RWPE2 (cell line): Measurements from ENCODE around the gene CYB5D1.

Source experiments
- ATAC-seq: fragments of 200-7000 bp; cut with Tn5 transposase; 3 replicates; pipeline ENCODE4 v1.9.1; 2021; ENCODE audit warnings: low read depth
- DNase-seq: peaks from one replicate; pipeline ENCODE4 v3.0.0-alpha.2; 2020; ENCODE audit warnings: low spot score
- H3K27ac ChIP-seq: fragments of 450-650 bp; 2 replicates; pipeline ENCODE4 v1.5.1; 2017; ENCODE audit warnings: mild to moderate bottlenecking; ENCODE audit not compliant: poor library complexity, severe bottlenecking
- H3K27me3 ChIP-seq: fragments of 250-450 bp; sonication (Bioruptor Pico); 2 replicates; pipeline ENCODE4 v1.5.1; 2021; ENCODE audit warnings: mild to moderate bottlenecking, moderate library complexity; ENCODE audit not compliant: insufficient read depth, poor library complexity, severe bottlenecking
- H3K36me3 ChIP-seq: fragments of 250-450 bp; sonication (Bioruptor Pico); 2 replicates; pipeline ENCODE4 v1.5.1; 2020; ENCODE audit warnings: low read depth, mild to moderate bottlenecking, moderate library complexity
- H3K4me1 ChIP-seq: fragments of 250-450 bp; sonication (Bioruptor Pico); 2 replicates; pipeline ENCODE4 v1.5.1; 2021; ENCODE audit warnings: mild to moderate bottlenecking, moderate library complexity; ENCODE audit not compliant: insufficient read depth, poor library complexity, severe bottlenecking
- H3K4me3 ChIP-seq: fragments of 250-450 bp; sonication (Bioruptor Pico); 2 replicates; pipeline ENCODE4 v1.5.1; 2021; ENCODE audit warnings: mild to moderate bottlenecking, moderate library complexity; ENCODE audit not compliant: severe bottlenecking
- H3K9me3 ChIP-seq: fragments of 250-450 bp; sonication (Bioruptor Pico); 2 replicates; pipeline ENCODE4 v1.5.1; 2021; ENCODE audit warnings: mild to moderate bottlenecking, moderate library complexity; ENCODE audit not compliant: severe bottlenecking
- TF ChIP-seq, protein P1 (sequence below): fragments of 450-650 bp; IDR thresholded peaks from one replicate; pipeline ENCODE4 v1.5.1; 2017; ENCODE audit warnings: mild to moderate bottlenecking, moderate library complexity; ENCODE audit not compliant: poor library complexity, severe bottlenecking

CYB5D1 gene

DNA sequence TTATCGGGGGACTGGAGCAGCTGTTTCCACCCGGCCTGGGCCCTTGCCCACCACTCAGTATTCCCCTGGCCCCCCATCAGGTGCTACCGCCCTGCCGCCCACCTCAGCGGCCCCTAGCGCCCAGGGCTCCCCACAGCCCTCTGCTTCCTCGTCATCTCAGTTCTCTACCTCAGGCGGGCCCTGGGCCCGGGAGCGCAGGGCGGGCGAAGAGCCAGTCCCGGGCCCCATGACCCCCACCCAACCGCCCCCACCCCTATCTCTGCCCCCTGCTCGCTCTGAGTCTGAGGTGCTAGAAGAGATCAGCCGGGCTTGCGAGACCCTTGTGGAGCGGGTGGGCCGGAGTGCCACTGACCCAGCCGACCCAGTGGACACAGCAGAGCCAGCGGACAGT, 9.1 kb upstream of the CYB5D1 start:
- ATAC-seq: no peak
- TF ChIP-seq, protein P1, sequence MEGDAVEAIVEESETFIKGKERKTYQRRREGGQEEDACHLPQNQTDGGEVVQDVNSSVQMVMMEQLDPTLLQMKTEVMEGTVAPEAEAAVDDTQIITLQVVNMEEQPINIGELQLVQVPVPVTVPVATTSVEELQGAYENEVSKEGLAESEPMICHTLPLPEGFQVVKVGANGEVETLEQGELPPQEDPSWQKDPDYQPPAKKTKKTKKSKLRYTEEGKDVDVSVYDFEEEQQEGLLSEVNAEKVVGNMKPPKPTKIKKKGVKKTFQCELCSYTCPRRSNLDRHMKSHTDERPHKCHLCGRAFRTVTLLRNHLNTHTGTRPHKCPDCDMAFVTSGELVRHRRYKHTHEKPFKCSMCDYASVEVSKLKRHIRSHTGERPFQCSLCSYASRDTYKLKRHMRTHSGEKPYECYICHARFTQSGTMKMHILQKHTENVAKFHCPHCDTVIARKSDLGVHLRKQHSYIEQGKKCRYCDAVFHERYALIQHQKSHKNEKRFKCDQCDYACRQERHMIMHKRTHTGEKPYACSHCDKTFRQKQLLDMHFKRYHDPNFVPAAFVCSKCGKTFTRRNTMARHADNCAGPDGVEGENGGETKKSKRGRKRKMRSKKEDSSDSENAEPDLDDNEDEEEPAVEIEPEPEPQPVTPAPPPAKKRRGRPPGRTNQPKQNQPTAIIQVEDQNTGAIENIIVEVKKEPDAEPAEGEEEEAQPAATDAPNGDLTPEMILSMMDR: no peak
- no peaks in the 10 kb centered on the region for H3K27me3 ChIP-seq
- peaks cover 59% of the 10 kb centered on the region for H3K36me3 ChIP-seq
- no peak for DNase-seq
- no peak overlapping the region for H3K4me3 ChIP-seq
- H3K27ac ChIP-seq: no peak overlapping the region
- H3K9me3 ChIP-seq: no peaks in the 10 kb centered on the region
- H3K4me1 ChIP-seq: no peaks in the 10 kb centered on the region

DNA sequence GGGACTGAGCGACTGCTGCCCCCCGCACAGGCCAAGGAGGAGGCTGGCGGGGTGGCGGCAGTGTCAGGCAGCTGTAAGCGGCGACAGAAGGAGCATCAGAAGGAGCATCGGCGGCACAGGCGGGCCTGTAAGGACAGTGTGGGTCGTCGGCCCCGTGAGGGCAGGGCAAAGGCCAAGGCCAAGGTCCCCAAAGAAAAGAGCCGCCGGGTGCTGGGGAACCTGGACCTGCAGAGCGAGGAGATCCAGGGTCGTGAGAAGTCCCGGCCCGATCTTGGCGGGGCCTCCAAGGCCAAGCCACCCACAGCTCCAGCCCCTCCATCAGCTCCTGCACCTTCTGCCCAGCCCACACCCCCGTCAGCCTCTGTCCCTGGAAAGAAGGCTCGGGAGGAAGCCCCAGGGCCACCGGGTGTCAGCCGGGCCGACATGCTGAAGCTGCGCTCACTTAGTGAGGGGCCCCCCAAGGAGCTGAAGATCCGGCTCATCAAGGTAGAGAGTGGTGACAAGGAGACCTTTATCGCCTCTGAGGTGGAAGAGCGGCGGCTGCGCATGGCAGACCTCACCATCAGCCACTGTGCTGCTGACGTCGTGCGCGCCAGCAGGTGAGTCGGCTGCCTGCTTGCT, 8.6 kb upstream of the CYB5D1 start:
- ATAC-seq (no peak), DNase-seq (no peak)
- Histone ChIP-seq H3K36me3 (peaks cover 59% of the 10 kb centered on the region), H3K4me3 (no peak overlapping the region), H3K27ac (no peak overlapping the region), H3K9me3 (no peaks in the 10 kb centered on the region), H3K4me1 (no peaks in the 10 kb centered on the region), H3K27me3 (no peaks in the 10 kb centered on the region)
- TF ChIP-seq, protein P1: no peak

GRCh38 chr17:7849751-7850504, 7.9 kb upstream of the CYB5D1 start:
- H3K36me3 ChIP-seq: peaks cover 61% of the 10 kb centered on the region

DNA sequence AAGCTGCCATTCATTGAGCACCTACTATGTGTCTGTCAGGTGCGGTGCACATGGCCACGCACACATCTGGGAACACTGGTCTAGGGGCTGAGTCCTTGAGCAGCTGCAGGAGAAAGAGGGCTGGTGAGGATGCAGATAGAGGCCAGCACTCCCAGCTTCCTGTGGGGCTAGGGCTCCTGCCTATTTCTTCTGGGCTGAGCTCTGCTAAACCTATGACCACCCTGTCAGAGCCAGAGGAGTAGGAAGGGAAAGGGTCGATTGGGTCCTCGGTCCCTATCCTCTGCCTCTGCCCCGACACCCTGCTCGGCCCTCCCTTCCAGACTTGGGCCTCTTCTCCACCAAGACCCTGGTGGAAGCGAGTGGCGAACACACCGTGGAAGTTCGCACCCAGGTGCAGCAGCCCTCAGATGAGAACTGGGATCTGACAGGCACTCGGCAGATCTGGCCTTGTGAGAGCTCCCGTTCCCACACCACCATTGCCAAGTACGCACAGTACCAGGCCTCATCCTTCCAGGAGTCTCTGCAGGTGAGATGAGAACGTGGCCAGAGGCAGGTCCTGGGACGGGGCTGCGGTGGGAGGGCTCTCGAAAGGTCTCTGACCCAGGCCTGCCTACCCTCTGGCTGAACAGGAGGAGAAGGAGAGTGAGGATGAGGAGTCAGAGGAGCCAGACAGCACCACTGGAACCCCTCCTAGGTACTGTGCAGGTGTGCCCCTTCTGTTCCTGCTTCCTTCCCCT, 6.9 kb upstream of the CYB5D1 start:
- Histone ChIP-seq H3K36me3 (peaks cover 58% of the 10 kb centered on the region), H3K27ac (no peak overlapping the region), H3K9me3 (no peaks in the 10 kb centered on the region)

More at GRCh38 chr17:7849751-7850504, 7.9 kb upstream of the CYB5D1 start:
- no peak for ATAC-seq
- Histone ChIP-seq H3K27me3 (no peaks in the 10 kb centered on the region), H3K4me3 (no peak overlapping the region), H3K27ac (no peak overlapping the region), H3K9me3 (no peaks in the 10 kb centered on the region), H3K4me1 (no peaks in the 10 kb centered on the region)
- DNase-seq: no peak
- TF ChIP-seq, protein P1: no peak

More for the DNA sequence above, 6.9 kb upstream of the CYB5D1 start:
- H3K4me3 ChIP-seq: no peak overlapping the region
- no peaks in the 10 kb centered on the region for H3K4me1 ChIP-seq
- peak; percentile 5; the same call in 1 of the 3 replicates for ATAC-seq
- no peak for DNase-seq
- TF ChIP-seq, protein P1: no peak
- H3K27me3 ChIP-seq: no peaks in the 10 kb centered on the region
